Lower leg skin (tissue), 4 donors: ENCODE data around the gene XRCC1. TPM values are rescaled to one million over a fixed set of nuclear protein-coding genes. Genes with fewer than 3 reads are reported as not detected.
A peak's percentile ranks its signal among the peaks of the same experiment; 100 is the strongest.

Source experiments
- DNase-seq, 2 donors: peaks; one replicate each; pipeline ENCODE4 v3.0.0-alpha.2; 2019; ENCODE audit warnings: low spot score in 2 of 2
- H3K4me3 ChIP-seq: fragments of 200-600 bp; sonication (generic); 2 replicates; pipeline ENCODE4 v1.5.1; 2017; ENCODE audit warnings: mild to moderate bottlenecking, low read depth; ENCODE audit not compliant: poor library complexity, severe bottlenecking
- POLR2A ChIP-seq, 2 donors: fragments of 450-650 bp; IDR thresholded peaks; one replicate each; pipeline ENCODE4 v1.6.1; 2016 to 2017; ENCODE audit warnings: antibody characterized with exemption in 2 of 2, mild to moderate bottlenecking in 1 of 2, moderate library complexity in 1 of 2
- WGBS, 2 donors: methylation state at CpG; one replicate each; pipeline ENCODE4 v1.1.5; 2018; 5-methylcytosine and 5-hydroxymethylcytosine counted together
- intact Hi-C: fragments of 100-400 bp; cut with DNase I; formaldehyde crosslinking; loops from one replicate; pipeline ENCODE4 v1.15.0; 2023; ENCODE audit warnings: low total_unique reads
- total RNA-seq, 4 donors: library from RNA; depleted of rRNA; stranded (reverse); fragments of >200 nt; gene quantifications; one replicate each; pipeline ENCODE4 v1.1.0, GENCODE V29; 2016
- TF ChIP-seq, protein P1 (sequence below), 3 donors: fragments of 450-650 bp; IDR thresholded peaks; one replicate each; pipeline ENCODE4 v1.5.1; 2016; ENCODE audit warnings: antibody characterized with exemption in 3 of 3, mild to moderate bottlenecking in 3 of 3, moderate library complexity in 2 of 3

The XRCC1 gene
- total RNA-seq, 4 donors from 2014 or later: 27.9 to 37.6 (median 31.5) TPM

DNA sequence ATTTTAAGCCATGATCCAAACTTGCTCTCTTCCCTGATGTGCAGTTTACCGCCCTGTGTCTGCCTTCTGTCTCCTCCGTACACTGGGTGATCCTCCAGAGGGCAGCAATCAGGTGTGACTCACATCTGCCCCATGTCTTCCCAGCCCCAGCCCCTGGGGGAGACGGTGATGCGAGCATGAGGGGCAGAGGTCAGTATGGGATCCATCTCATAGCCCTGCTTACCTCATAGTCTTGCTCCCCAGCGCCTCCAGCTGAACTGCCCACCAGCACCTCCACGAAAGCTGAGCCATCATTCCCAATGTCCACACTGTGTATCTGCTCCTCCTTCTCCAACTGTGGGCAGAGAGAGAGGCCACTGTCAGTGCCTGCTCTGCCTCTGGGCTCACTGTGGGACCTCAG is 14.6 kb downstream of the XRCC1 start:
- no peak for DNase-seq
- H3K4me3 ChIP-seq: no peak overlapping the region
- 91 to 92% methylated on average over 6 of the region's 6 CpGs for WGBS, 2 donors
- TF ChIP-seq, protein P1, sequence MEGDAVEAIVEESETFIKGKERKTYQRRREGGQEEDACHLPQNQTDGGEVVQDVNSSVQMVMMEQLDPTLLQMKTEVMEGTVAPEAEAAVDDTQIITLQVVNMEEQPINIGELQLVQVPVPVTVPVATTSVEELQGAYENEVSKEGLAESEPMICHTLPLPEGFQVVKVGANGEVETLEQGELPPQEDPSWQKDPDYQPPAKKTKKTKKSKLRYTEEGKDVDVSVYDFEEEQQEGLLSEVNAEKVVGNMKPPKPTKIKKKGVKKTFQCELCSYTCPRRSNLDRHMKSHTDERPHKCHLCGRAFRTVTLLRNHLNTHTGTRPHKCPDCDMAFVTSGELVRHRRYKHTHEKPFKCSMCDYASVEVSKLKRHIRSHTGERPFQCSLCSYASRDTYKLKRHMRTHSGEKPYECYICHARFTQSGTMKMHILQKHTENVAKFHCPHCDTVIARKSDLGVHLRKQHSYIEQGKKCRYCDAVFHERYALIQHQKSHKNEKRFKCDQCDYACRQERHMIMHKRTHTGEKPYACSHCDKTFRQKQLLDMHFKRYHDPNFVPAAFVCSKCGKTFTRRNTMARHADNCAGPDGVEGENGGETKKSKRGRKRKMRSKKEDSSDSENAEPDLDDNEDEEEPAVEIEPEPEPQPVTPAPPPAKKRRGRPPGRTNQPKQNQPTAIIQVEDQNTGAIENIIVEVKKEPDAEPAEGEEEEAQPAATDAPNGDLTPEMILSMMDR (IDR thresholded peaks at IDR 0.05): no peak
- no peak for TF ChIP-seq POLR2A (IDR thresholded peaks at IDR 0.05)
- intact Hi-C loops: no loop called here

DNA sequence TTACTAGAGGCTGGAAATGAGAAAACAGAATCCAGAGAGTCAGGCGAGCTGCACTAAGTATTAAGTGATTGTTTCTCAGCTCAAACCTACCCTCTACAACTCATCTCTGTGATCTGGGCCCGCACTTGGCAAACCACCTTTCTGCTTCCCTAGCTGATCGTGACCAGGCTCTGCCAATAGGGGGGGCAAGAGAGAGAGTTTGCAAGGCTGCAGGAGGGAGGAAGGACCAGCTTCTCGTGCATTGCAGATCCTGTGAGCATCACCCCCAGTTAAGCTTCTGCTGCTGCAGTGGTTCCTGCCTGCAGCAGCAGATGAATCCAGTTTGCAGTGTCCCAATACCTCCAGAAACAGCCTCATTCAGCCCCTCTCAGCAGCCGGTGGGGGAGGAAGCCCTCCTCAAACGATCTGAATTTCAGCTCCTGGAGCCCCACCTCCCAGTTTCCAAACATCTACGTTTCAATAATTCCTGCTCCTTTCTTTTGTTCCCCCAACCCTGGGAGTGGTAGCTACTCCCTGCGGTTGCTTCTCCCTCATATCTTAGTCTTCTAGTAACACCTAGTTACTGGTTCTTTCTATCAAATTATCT is 20.0 kb downstream of the XRCC1 start:
- peak in 1 of 2 donors; percentile 50 for DNase-seq
- WGBS, 2 donors: 44 to 46% methylated on average over 8 of the region's 8 CpGs
- H3K4me3 ChIP-seq: no peak overlapping the region
- TF ChIP-seq, protein P1 (IDR thresholded peaks at IDR 0.05): no peak
- TF ChIP-seq POLR2A (IDR thresholded peaks at IDR 0.05): no peak
- intact Hi-C loops: no loop called here

DNA sequence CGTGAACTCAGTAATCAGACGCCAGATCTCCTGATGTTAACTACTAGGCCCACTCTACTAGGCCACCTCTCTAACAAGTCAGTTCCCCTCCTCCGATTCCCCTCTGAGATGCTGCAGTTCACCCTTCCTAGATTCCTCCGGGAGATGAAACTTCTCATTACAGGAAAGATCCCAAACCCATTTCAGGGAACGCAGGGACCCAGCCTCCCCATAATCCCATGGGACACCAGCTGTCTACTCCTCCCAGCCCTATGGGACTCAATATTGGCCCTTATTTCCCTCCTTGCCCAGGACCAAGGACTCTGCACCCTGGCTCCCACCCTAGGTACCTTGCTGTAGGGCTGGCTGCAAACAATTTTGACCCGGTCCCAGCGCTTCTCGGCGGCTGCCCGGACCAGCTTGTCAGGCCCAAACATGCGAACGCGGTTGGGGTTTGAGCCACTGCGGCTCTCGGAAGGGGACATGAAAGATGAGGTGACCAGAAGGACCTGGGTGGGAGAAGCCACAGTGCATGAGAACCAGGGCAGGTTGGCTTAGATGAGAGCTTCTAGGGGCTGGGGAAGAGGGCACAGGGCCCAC is 20.9 kb downstream of the XRCC1 start:
- 93% methylated on average over 15 of the region's 15 CpGs for WGBS, 2 donors
- TF ChIP-seq, protein P1 (IDR thresholded peaks at IDR 0.05): no peak
- TF ChIP-seq POLR2A (IDR thresholded peaks at IDR 0.05): no peak
- no peak overlapping the region for H3K4me3 ChIP-seq
- no peak for DNase-seq
- intact Hi-C loops: no loop called here

DNA sequence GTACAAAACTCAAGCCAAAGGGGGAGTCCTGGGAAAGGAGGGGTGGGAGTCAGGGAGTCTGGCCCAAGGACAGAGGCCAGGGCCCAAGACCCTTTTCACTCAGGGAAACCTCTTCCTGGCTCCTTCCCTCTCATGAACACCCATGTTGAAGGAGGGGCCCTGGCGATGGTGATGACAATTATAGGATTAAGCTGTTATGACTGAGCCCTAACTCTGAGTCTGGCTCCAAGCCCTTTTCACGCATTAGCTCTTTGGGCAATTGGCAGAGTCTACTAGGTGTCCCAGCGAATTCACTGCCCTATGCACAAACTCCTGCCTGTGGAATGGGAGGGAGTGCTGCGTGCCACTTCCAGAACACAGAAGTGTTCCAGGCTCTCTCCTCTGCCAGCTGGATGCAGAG is 21.7 kb downstream of the XRCC1 start:
- no peak for TF ChIP-seq POLR2A (IDR thresholded peaks at IDR 0.05)
- TF ChIP-seq, protein P1 (IDR thresholded peaks at IDR 0.05): no peak
- 41 to 79% methylated on average over 2 to 3 of the region's 4 CpGs for WGBS, 2 donors
- DNase-seq: no peak
- intact Hi-C loops: no loop called here
- H3K4me3 ChIP-seq: no peak overlapping the region

DNA sequence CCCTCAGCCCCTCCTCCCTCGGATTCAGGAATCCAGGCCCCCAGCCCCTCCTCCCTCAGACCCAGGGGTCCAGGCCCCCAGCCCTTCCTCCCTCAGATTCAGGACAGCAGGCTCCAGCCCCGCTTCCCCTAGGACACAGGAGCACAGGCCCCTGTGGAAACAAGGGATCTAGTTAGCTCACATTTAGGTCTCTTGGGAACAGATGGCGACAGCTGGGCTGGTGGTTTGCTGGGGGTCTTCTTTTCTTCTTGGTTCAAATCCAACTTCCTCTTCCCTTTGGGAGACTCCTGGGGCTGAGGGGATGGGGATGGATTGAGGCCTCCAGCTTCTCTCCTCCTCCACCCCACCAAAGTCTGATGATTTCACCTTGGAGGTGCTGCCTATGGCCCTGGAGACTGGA is 22.7 kb downstream of the XRCC1 start:
- WGBS, 2 donors: 64 to 94% methylated on average over 3 of the region's 3 CpGs

More for the DNA sequence above, 22.7 kb downstream of the XRCC1 start:
- intact Hi-C loops: no loop called here
- H3K4me3 ChIP-seq: no peak overlapping the region
- no peak for DNase-seq
- TF ChIP-seq POLR2A (IDR thresholded peaks at IDR 0.05): no peak
- TF ChIP-seq, protein P1 (IDR thresholded peaks at IDR 0.05): no peak
